ENCODE measurements around the gene MATN1. TPM values are rescaled to one million over a fixed set of nuclear protein-coding genes. Genes with fewer than 3 reads are reported as not detected.

The MATN1 gene
- total RNA-seq, 1 experiment from 2014 or later = 0.12 TPM

- Histone ChIP-seq H3K27ac (ENCODE audit: low read depth, low read length) (no peak overlapping the region), H3K36me3 (ENCODE audit: control insufficient read depth in 1 of 2, insufficient read depth in 2 of 2, low read length in 2 of 2) (no peaks in the 10 kb centered on the region), H3K9ac (ENCODE audit: low read length) (no peak overlapping the region), H3K9me2 (ENCODE audit: insufficient read depth) (no peaks in the 10 kb centered on the region), H4K20me1 (ENCODE audit: insufficient read depth) (no peaks in the 10 kb centered on the region), H3K79me2 (ENCODE audit: insufficient read depth, low read length) (no peaks in the 10 kb centered on the region), H3K4me3 (replicated peaks in 1 of 2; ENCODE audit: low read depth in 1 of 2, low read length in 2 of 2) (no peak overlapping the region), H3K4me1 (ENCODE audit: control insufficient read depth in 1 of 2, insufficient read depth in 2 of 2, low read length in 2 of 2) (peaks cover 10 to 26% of the 10 kb centered on the region in 2 experiments), H3K9me3 (ENCODE audit: control insufficient read depth in 1 of 2, insufficient read depth in 1 of 2, low read depth in 1 of 2, low read length in 2 of 2) (peaks cover 0 to 7% of the 10 kb centered on the region in 2 experiments; a peak in 1 of 4 replicates), H3K4me2 (ENCODE audit: low read length) (no peak overlapping the region), H3K27me3 (ENCODE audit: insufficient read depth, low read length) (no peaks in the 10 kb centered on the region), H2AFZ (ENCODE audit: low read depth, low read length, poor library complexity, severe bottlenecking) (no peak overlapping the region)
- ChIA-PET CTCF (no interaction called here), POLR2A (interaction anchor here (1.0 kb wide), 1 partner anchor 30 kb away, joined by 4 read pairs; no protein-coding TSS in a partner anchor), RAD21 (ENCODE audit: low non-redundant PET in 1 of 2, low total read pairs in 2 of 2, uncharacterized antibody in 2 of 2, unreplicated experiment in 2 of 2) (no interaction called here)
- intact Hi-C loops (cut with micrococcal nuclease) = no loop called here
- DNase-seq (ENCODE audit: low read depth, low spot score) (no peak), ATAC-seq (no peak)
- TF ChIP-seq CTCF (IDR thresholded peaks at IDR 0.05 in 2 of 3, conservative IDR thresholded peaks at IDR 0.05 in 1 of 3; ENCODE audit: borderline replicate concordance in 1 of 3, insufficient read depth in 1 of 3, low read depth in 2 of 3, low read length in 2 of 3) (peak in 2 of 3 experiments; percentile 70 to 80; a peak in 4 of 6 replicates), CEBPB (IDR thresholded peaks at IDR 0.05; ENCODE audit: low read depth) (no peak), ELF1 (IDR thresholded peaks at IDR 0.05; ENCODE audit: borderline replicate concordance, low read depth) (no peak)
- BruUV-seq (replicated peaks) = no TSS peak
Measured at GRCh38 chr1:30715216-30715615, 8.2 kb downstream of the MATN1 start.

- H3K9ac ChIP-seq (ENCODE audit: low read length) = no peak overlapping the region
- POLR2A ChIA-PET = no interaction called here
- no peaks in the 10 kb centered on the region for H3K79me2 ChIP-seq (ENCODE audit: insufficient read depth, low read length)
- H3K27me3 ChIP-seq (ENCODE audit: insufficient read depth, low read length) = no peaks in the 10 kb centered on the region
- no peak overlapping the region for H2AFZ ChIP-seq (ENCODE audit: low read depth, low read length, poor library complexity, severe bottlenecking)
- H3K36me3 ChIP-seq (ENCODE audit: control insufficient read depth in 1 of 2, insufficient read depth in 2 of 2, low read length in 2 of 2) = no peaks in the 10 kb centered on the region
- H3K4me1 ChIP-seq (ENCODE audit: control insufficient read depth in 1 of 2, insufficient read depth in 2 of 2, low read length in 2 of 2) = peaks cover 9 to 21% of the 10 kb centered on the region in 2 experiments
- H3K9me2 ChIP-seq (ENCODE audit: insufficient read depth) = no peaks in the 10 kb centered on the region
- no peak overlapping the region for H3K4me3 ChIP-seq (replicated peaks in 1 of 2; ENCODE audit: low read depth in 1 of 2, low read length in 2 of 2)
- peaks cover 0 to 7% of the 10 kb centered on the region in 2 experiments; a peak in 1 of 4 replicates for H3K9me3 ChIP-seq (ENCODE audit: control insufficient read depth in 1 of 2, insufficient read depth in 1 of 2, low read depth in 1 of 2, low read length in 2 of 2)
- no TSS peak for BruUV-seq (replicated peaks)
- no peak overlapping the region for H3K4me2 ChIP-seq (ENCODE audit: low read length)
- RAD21 ChIA-PET (ENCODE audit: low non-redundant PET in 1 of 2, low total read pairs in 2 of 2, uncharacterized antibody in 2 of 2, unreplicated experiment in 2 of 2) = no interaction called here
- CTCF ChIA-PET = no interaction called here
- intact Hi-C loops (cut with micrococcal nuclease) = no loop called here
- no peak overlapping the region for H3K27ac ChIP-seq (ENCODE audit: low read depth, low read length)
- DNase-seq (ENCODE audit: low read depth, low spot score) = no peak
- H4K20me1 ChIP-seq (ENCODE audit: insufficient read depth) = no peaks in the 10 kb centered on the region
- no peak for ATAC-seq
- TF ChIP-seq ZBTB33 (IDR thresholded peaks at IDR 0.05; ENCODE audit: extremely low read depth, insufficient replicate concordance, low read length) (no peak), TCF7L2 (IDR thresholded peaks at IDR 0.05; ENCODE audit: borderline replicate concordance, extremely low read depth, insufficient read depth, insufficient read length) (no peak), REST (IDR thresholded peaks at IDR 0.05; ENCODE audit: low read depth) (no peak), ELF1 (IDR thresholded peaks at IDR 0.05; ENCODE audit: borderline replicate concordance, low read depth) (no peak), ZFX (IDR thresholded peaks at IDR 0.05) (no peak), ATF3 (IDR thresholded peaks at IDR 0.05) (no peak), MAX (IDR thresholded peaks at IDR 0.05) (no peak), CEBPB (IDR thresholded peaks at IDR 0.05; ENCODE audit: low read depth) (no peak), ZNF274 (IDR thresholded peaks at IDR 0.05; ENCODE audit: low read depth, low read length) (no peak)
Measured at GRCh38 chr1:30714536-30715090, 8.8 kb downstream of the MATN1 start.
